Activated T-cell treated with anti-CD3 and anti-CD28 coated beads for 1 hour (primary cell): ENCODE data around the gene PIGW.

Experiments
- DNase-seq: peaks from one replicate; pipeline ENCODE4 v3.0.0-alpha.2; 2020; ENCODE audit warnings: low read depth

Gene PIGW

DNA sequence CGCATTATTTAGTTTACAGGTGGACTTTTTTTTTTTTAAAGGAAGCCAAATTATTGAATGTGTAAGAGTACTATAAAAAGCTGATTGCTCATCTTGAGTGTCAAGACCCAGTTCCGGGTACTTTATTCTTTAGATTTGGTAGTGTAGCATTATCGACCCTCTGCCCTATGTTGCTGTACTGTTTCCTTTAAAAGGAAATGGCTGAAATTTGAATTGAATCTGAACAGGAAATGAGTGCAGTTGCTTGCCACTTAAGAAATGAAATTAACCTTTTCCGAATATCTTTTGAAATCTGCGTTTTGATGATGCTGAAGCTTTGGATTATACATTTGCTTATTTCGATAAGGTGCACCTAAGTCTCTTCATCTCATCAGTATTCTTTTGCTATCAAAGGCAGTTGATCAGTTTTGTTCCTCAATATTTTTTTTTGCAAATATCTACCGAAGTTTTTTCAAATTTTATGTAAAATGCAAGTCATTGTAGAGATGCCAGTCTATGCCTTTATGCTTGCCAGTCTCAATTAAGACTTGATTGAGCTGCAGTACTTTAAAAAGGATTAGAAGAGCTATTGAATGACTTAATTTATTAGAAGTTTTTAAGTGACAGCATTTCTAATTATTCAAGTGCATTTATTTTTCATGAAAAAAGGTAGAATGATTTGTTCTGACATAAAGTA lies 11.8 kb downstream of the PIGW start:
- DNase-seq, result no peak

GRCh38 chr17:36547776-36548175 lies 13.0 kb downstream of the PIGW start:
- no peak for DNase-seq

DNA sequence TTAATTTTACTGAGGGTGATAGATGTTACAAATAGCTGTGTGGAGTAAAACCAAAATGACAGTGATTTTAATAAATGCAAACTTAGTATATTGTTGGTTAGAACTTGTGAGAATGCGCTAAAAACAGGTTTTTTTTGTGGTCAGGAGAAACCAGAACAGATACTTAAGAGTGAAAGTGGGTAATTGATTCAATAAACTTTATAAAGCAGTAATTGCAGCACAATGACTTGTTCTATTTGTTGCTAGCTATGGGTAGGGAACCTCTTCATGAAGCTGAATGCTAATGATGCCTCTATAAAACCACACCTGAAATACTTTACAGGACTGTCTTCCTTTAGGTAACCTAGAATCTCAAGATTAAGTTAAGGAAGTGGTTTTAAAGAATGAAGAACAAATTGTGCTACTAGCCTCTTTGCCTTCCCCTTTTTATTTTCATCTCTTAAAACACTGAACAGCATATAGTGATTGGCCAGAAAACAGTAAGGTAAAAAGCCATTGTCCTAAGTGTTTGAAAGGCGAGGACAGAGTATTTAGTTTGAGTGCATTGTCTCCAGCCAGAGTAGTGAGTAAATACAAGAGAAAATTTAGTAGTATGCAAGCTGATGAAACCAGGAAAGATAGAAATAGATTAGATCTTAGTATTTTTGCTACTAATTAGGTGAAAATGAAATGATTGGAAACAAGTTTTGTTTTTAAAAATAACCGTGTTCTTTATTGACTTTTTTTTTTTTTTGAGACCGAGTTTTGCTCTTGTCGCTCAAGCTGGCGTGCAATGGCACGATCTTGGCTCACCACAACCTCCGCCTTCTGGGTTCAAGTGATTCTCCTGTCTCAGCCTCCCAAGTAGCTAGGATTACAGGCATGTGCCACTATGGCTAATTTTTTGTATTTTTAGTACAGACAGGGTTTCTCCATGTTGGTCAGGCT lies 16.0 kb downstream of the PIGW start:
- no peak for DNase-seq

- no peak for DNase-seq
These were observed 18.7 kb downstream of the PIGW start for GRCh38 chr17:36553459-36553858.

GRCh38 chr17:36566081-36566480 lies 31.3 kb downstream of the PIGW start:
- DNase-seq, result no peak

DNA sequence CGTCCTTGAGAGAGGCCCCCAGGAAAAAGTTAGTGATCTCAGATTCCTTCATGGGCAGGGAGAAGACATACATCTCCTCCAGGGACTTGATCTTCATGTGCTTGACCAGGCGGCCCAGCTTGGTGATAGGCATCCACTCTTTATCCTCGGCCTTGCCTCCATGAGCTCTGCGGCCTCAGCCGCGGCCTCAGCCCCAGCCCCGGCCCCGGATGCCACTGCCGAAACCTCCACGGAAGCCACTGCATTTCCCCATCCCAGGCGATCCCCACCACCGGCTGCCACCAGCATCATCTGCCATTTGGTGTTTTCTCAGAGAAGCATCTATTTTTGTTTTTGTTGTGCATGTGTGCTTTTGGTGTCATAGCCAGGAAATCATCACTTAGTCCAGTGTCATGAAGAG lies 40.2 kb downstream of the PIGW start:
- DNase-seq, result no peak

- DNase-seq, result no peak
These were observed 42.0 kb downstream of the PIGW start for GRCh38 chr17:36576793-36577192.

DNA sequence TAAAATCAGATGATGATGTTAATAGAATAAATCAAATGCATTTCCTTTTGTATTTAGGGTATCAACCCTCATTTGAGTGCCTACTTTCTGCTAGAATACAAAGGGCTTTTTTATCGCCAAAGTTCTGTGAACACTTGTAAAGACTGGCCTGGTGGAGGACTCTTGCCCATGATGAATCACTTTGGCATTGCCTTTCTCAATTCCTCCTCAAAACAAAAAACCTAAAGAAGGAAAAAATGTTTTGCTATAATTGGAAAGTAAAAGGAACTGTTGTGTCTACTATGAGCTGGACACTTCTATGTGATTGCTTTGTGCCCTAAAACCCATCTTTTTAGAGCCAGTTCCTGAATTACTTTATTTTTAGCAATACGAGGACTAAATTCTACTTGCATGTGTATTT lies 43.9 kb downstream of the PIGW start:
- DNase-seq, result no peak

GRCh38 chr17:36583787-36584186 lies 49.0 kb downstream of the PIGW start:
- no peak for DNase-seq

DNA sequence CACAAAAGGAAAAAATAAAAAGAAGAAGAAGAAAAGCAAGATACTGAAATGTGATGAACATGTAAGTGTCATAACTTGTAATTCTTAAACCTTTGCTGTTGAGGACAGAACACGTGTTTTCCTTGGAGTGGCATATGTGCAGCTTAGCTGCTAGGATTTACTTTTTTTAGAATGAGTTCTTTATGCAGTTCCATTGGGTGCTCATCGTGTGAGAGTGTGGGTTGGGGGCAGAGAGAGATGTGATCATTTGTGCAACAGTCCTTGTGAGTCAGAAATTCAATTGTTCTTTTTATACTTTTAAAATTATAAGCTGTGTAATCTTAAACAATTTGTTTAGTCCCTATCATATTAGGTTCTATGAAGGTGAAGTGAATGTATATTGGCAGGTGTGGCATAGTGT lies 51.4 kb downstream of the PIGW start:
- no peak for DNase-seq
